GM12874 (cell line): Measurements from ENCODE around the gene NOB1.

Source experiments
- CTCF ChIP-seq: IDR thresholded peaks from 2 replicates; pipeline ENCODE4 v1.5.1; 2011; ENCODE audit warnings: low read depth, mild to moderate bottlenecking, control low read depth, low read length, moderate library complexity; ENCODE audit not compliant: insufficient read depth

Gene NOB1

GRCh38 chr16:69741519-69741918 is 13.2 kb downstream of the NOB1 start:
- no peak for TF ChIP-seq CTCF

GRCh38 chr16:69732101-69732500 is 22.6 kb downstream of the NOB1 start:
- TF ChIP-seq CTCF, result no peak

GRCh38 chr16:69727916-69728270 is 26.8 kb downstream of the NOB1 start:
- no peak for TF ChIP-seq CTCF

GRCh38 chr16:69726313-69727060 is 28.2 kb downstream of the NOB1 start, which contains the start of gene NQO1:
Gene NQO1, minus strand, starts transcription at chr16:69726560. Its CDS starts 121 bp downstream, at chr16:69726439.
- no peak for TF ChIP-seq CTCF

GRCh38 chr16:69725480-69726312 is 29.0 kb downstream of the NOB1 start:
- TF ChIP-seq CTCF, result no peak

- TF ChIP-seq CTCF, result no peak
These were observed 29.7 kb downstream of the NOB1 start for GRCh38 chr16:69724981-69725479.

GRCh38 chr16:69724414-69724873 is 30.3 kb downstream of the NOB1 start:
- no peak for TF ChIP-seq CTCF
